GM23248 (cell line): ENCODE results near the gene HMCN1.

Experiments used
- EZH2 ChIP-seq: fragments of 200-600 bp; sonication (generic); IDR thresholded peaks from 2 replicates; pipeline ENCODE4 v1.6.1; 2018; ENCODE audit warnings: antibody characterized with exemption, mild to moderate bottlenecking; ENCODE audit not compliant: insufficient read depth, poor library complexity, severe bottlenecking
- EZH2phosphoT487 ChIP-seq: fragments of 200-600 bp; sonication (generic); IDR thresholded peaks from 2 replicates; pipeline ENCODE4 v1.6.1; 2018; ENCODE audit warnings: antibody characterized with exemption, moderate library complexity, mild to moderate bottlenecking, low read depth; ENCODE audit not compliant: insufficient read depth

GRCh38 chr1:185837711-185838110 lies 103.5 kb downstream of the HMCN1 start:
- TF ChIP-seq EZH2 = no peak
- no peak for TF ChIP-seq EZH2phosphoT487
